Upper lobe of left lung (tissue), 6 donors: Measurements from ENCODE around the gene SDCCAG8. TPM values are rescaled to one million over a fixed set of nuclear protein-coding genes. Genes with fewer than 3 reads are reported as not detected.

Experiments used
- ATAC-seq, 2 donors: fragments of 200-7000 bp; cut with Tn5 transposase; one replicate each; pipeline ENCODE4 v1.9.1; 2022; ENCODE audit warnings: mild to moderate bottlenecking in 2 of 2, moderate library complexity in 2 of 2; ENCODE audit not compliant: low FRiP score in 2 of 2
- DNase-seq, 2 donors: peaks; one replicate each; pipeline ENCODE4 v3.0.0-alpha.2; 2019 to 2020
- H3K27ac ChIP-seq, 4 donors: fragments of 200-600 bp; sonication (generic); one replicate each; pipeline ENCODE4 v1.5.1; 2016 to 2019
- H3K27me3 ChIP-seq, 4 donors: fragments of 200-600 bp; sonication (generic); one replicate each; pipeline ENCODE4 v1.5.1; 2017 to 2019
- H3K36me3 ChIP-seq, 4 donors: fragments of 200-600 bp; sonication (generic); one replicate each; pipeline ENCODE4 v1.5.1; 2016 to 2019
- H3K4me1 ChIP-seq, 4 donors: fragments of 200-600 bp; sonication (generic); one replicate each; pipeline ENCODE4 v1.5.1; 2018 to 2019
- H3K4me3 ChIP-seq, 4 donors: fragments of 200-600 bp; sonication (generic); one replicate each; pipeline ENCODE4 v1.5.1; 2017 to 2019; ENCODE audit warnings: mild to moderate bottlenecking in 2 of 4, moderate library complexity in 1 of 4
- H3K9me3 ChIP-seq, 4 donors: fragments of 200-600 bp; sonication (generic); one replicate each; pipeline ENCODE4 v1.5.1; 2018 to 2019
- EP300 ChIP-seq, 4 donors: sonication (generic); formaldehyde crosslinking; IDR thresholded peaks; one replicate each; pipeline ENCODE4 v1.5.1; 2017; ENCODE audit warnings: antibody characterized with exemption in 4 of 4, control low read depth in 2 of 4
- POLR2A ChIP-seq, 4 donors: fragments of 450-650 bp; IDR thresholded peaks; one replicate each; pipeline ENCODE4 v1.5.1; 2016 to 2017; ENCODE audit warnings: antibody characterized with exemption in 4 of 4, mild to moderate bottlenecking in 2 of 4
- POLR2AphosphoS5 ChIP-seq, 2 donors: sonication (generic); formaldehyde crosslinking; IDR thresholded peaks; one replicate each; pipeline ENCODE4 v1.5.1; 2017; ENCODE audit warnings: antibody characterized with exemption in 2 of 2
- WGBS, 2 donors: methylation state at CpG; one replicate each; pipeline ENCODE4 v1.1.5; 2017 to 2018; 5-methylcytosine and 5-hydroxymethylcytosine counted together
- total RNA-seq, 6 donors: library from RNA; depleted of rRNA in 4 of 6; stranded (reverse); fragments of >200 nt in 4 of 6; gene quantifications; one replicate each; pipeline versions ENCODE4 v1.1.0 to v1.2.1, GENCODE V29; 2016 to 2021
- TF ChIP-seq, protein P1 (sequence below), 6 experiments: fragments of 450-650 bp in 4 of 6; fragments of 200-600 bp in 2 of 6; sonication (generic) in 2 of 6; IDR thresholded peaks; one replicate each; pipeline ENCODE4 v1.5.1; 2016 to 2019; ENCODE audit warnings: antibody characterized with exemption in 6 of 6
- donor health status: DM: no; HTN: no; CAD: no; lungs with moderate emphysema.
- donor health status: DM: no; HTN: yes; CAD: no; lungs with severe emphysema.

Gene SDCCAG8
- total RNA-seq, 6 donors from 2014 or later, result 52.5 to 295 (median 95.2) TPM

DNA sequence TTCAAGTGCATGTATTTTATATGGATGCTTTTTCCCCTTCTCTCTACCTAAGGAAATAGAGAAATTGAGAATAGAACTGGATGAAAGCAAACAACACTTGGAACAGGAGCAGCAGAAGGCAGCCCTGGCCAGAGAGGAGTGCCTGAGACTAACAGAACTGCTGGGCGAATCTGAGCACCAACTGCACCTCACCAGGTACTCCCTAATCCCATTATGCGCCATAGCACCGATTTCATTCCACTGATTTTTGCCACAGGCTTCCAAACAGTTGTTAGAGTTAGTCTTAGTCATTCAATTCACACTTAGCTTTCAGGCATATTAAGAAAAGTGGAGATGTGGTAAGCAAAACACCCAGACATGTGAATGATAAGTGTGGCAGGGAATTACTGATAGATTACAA, 122.8 kb downstream of the SDCCAG8 start:
- H3K9me3 ChIP-seq, result no peaks in the 10 kb centered on the region
- TF ChIP-seq EP300 (IDR thresholded peaks at IDR 0.05) (no peak), POLR2AphosphoS5 (IDR thresholded peaks at IDR 0.05) (no peak), POLR2A (IDR thresholded peaks at IDR 0.05) (no peak)
- TF ChIP-seq, protein P1, sequence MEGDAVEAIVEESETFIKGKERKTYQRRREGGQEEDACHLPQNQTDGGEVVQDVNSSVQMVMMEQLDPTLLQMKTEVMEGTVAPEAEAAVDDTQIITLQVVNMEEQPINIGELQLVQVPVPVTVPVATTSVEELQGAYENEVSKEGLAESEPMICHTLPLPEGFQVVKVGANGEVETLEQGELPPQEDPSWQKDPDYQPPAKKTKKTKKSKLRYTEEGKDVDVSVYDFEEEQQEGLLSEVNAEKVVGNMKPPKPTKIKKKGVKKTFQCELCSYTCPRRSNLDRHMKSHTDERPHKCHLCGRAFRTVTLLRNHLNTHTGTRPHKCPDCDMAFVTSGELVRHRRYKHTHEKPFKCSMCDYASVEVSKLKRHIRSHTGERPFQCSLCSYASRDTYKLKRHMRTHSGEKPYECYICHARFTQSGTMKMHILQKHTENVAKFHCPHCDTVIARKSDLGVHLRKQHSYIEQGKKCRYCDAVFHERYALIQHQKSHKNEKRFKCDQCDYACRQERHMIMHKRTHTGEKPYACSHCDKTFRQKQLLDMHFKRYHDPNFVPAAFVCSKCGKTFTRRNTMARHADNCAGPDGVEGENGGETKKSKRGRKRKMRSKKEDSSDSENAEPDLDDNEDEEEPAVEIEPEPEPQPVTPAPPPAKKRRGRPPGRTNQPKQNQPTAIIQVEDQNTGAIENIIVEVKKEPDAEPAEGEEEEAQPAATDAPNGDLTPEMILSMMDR (IDR thresholded peaks at IDR 0.05), result no peak
- no peaks in the 10 kb centered on the region for H3K4me1 ChIP-seq
- DNase-seq (no peak), ATAC-seq (no peak)
- no peak overlapping the region for H3K4me3 ChIP-seq
- H3K27me3 ChIP-seq, result no peaks in the 10 kb centered on the region
- 87 to 88% methylated on average over 3 of the region's 3 CpGs for WGBS, 2 donors
- peaks cover 0 to 14% (median 8%) of the 10 kb centered on the region in 4 donors for H3K36me3 ChIP-seq
- H3K27ac ChIP-seq, result no peak overlapping the region

DNA sequence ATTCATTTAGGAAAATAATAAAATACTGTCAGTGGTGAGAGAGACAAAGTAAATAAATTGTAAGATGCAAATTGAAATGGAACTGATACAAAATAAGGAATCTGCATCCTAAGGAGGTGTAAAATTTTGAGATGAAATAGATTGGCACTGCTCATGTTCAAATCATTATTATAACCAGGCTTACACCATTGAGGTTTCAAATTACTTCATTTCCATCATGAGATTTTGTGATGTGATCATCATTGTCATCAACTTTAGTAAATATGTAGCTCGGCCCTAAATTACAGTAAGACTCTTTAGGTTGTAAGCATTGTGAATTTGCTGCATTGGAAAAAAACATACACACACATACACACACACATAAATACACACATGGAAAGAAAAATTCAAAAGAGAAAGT, 123.4 kb downstream of the SDCCAG8 start:
- H3K9me3 ChIP-seq, result no peaks in the 10 kb centered on the region
- H3K4me3 ChIP-seq, result no peak overlapping the region
- DNase-seq (no peak), ATAC-seq (no peak)
- H3K27me3 ChIP-seq, result no peaks in the 10 kb centered on the region
- no peak overlapping the region for H3K27ac ChIP-seq
- peaks cover 0 to 14% (median 8%) of the 10 kb centered on the region in 4 donors for H3K36me3 ChIP-seq
- TF ChIP-seq EP300 (IDR thresholded peaks at IDR 0.05) (no peak), POLR2A (IDR thresholded peaks at IDR 0.05) (no peak), POLR2AphosphoS5 (IDR thresholded peaks at IDR 0.05) (no peak)
- TF ChIP-seq, protein P1 (IDR thresholded peaks at IDR 0.05), result no peak
- H3K4me1 ChIP-seq, result no peaks in the 10 kb centered on the region
- 90 to 95% methylated on average over 1 of the region's 1 CpG for WGBS, 2 donors

DNA sequence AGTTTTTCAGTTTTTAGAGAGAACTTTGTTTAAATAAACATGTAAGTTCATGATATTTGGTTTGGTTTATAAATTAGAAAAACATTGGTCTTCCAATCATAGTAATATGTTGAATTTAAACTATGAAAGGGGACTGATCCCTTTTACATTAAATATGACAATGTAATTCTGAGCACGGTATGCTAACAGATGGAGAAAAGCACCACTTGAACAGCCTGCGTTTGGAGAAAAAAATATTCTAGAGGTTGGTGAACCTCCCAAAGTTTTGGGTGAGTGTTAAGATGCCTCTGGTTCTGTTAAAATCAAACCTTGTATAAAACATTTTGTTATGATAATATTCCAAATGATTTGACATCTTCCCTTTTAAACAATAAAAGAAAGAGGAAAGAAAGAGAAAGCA, 123.9 kb downstream of the SDCCAG8 start:
- no peak overlapping the region for H3K4me3 ChIP-seq
- H3K27ac ChIP-seq, result no peak overlapping the region
- peaks cover 0 to 18% (median 8%) of the 10 kb centered on the region in 4 donors for H3K36me3 ChIP-seq
- no peak for TF ChIP-seq EP300 (IDR thresholded peaks at IDR 0.05)
- TF ChIP-seq POLR2A (IDR thresholded peaks at IDR 0.05), result no peak
- TF ChIP-seq, protein P1 (IDR thresholded peaks at IDR 0.05), result no peak
- no peak for TF ChIP-seq POLR2AphosphoS5 (IDR thresholded peaks at IDR 0.05)
- no peaks in the 10 kb centered on the region for H3K9me3 ChIP-seq
- no peak for DNase-seq
- 84 to 91% methylated on average over 2 of the region's 2 CpGs for WGBS, 2 donors
- H3K27me3 ChIP-seq, result no peaks in the 10 kb centered on the region
- no peak for ATAC-seq
- H3K4me1 ChIP-seq, result no peaks in the 10 kb centered on the region

DNA sequence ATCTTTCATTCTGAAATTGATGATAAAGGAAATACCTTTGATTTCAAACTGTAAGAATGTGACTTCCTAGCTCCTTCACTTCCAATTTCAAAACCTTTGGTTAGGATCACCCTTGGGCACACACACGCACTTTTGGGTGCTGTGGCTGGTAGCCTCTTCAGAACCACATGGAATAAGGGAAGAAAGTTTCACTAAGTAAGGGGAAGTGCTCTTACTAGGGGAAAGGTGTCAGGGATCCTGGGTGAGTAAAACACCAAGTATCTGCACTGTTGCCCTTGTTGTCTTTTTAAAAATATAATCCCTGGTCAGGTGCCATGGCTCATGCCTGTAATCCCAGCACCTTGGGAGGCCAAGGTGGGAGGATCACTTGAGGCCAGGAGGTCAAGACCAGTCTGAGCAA, 132.4 kb downstream of the SDCCAG8 start:
- ATAC-seq (no peak), DNase-seq (no peak)
- Histone ChIP-seq H3K36me3 (peaks cover 0 to 7% (median 2%) of the 10 kb centered on the region in 4 donors), H3K4me3 (no peak overlapping the region), H3K9me3 (no peaks in the 10 kb centered on the region), H3K27ac (no peak overlapping the region), H3K4me1 (no peaks in the 10 kb centered on the region), H3K27me3 (no peaks in the 10 kb centered on the region)
- 75 to 82% methylated on average over 1 of the region's 1 CpG for WGBS, 2 donors
- TF ChIP-seq, protein P1 (IDR thresholded peaks at IDR 0.05), result no peak
- no peak for TF ChIP-seq POLR2A (IDR thresholded peaks at IDR 0.05)
- no peak for TF ChIP-seq POLR2AphosphoS5 (IDR thresholded peaks at IDR 0.05)
- TF ChIP-seq EP300 (IDR thresholded peaks at IDR 0.05), result no peak

DNA sequence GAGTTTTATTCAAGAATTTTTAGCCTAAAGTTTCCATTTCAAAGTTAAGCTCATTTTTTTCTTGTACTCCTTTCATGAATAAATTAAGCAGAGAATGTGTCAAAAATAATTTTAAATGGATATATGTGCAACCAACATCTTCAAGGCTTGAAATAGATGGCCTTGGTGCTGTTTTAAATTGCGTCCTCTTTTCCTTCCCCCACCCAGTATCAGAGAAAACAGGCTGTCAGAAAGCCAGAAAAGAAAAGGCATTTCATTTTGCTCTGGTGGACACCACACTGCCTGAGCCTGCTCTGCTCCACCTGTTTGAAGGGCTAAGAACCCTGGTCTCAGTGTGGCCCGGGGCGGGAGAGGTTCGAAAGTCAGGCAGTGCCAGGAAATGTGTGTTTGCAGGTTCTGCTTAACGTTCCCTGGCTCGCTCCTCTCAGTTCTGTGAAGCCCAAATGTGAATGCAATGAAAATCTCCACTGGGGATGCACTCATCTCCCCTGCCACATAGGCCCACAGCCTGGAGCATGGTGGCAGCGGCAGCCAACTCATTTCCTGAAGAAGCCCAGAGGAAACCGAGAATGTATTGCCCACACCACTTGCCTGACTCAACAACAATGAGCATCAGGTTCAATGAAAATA, 134.4 kb downstream of the SDCCAG8 start:
- no peak overlapping the region for H3K27ac ChIP-seq
- no peak overlapping the region for H3K4me3 ChIP-seq
- no peaks in the 10 kb centered on the region for H3K4me1 ChIP-seq
- peaks cover 0 to 7% (median 0%) of the 10 kb centered on the region in 4 donors for H3K36me3 ChIP-seq
- ATAC-seq (no peak), DNase-seq (no peak)
- H3K9me3 ChIP-seq, result no peaks in the 10 kb centered on the region
- TF ChIP-seq POLR2AphosphoS5 (IDR thresholded peaks at IDR 0.05), result no peak
- TF ChIP-seq EP300 (IDR thresholded peaks at IDR 0.05), result no peak
- TF ChIP-seq, protein P1 (IDR thresholded peaks at IDR 0.05), result no peak
- no peak for TF ChIP-seq POLR2A (IDR thresholded peaks at IDR 0.05)
- 68 to 80% methylated on average over 8 of the region's 8 CpGs for WGBS, 2 donors
- H3K27me3 ChIP-seq, result no peaks in the 10 kb centered on the region
